ENCODE data around the gene EFHC2.
"Not testable (repeated sequence)": the region's sequence is repeated elsewhere in the genome, so short reads cannot be mapped to it uniquely, and the experiment has no call there.

Gene EFHC2

DNA sequence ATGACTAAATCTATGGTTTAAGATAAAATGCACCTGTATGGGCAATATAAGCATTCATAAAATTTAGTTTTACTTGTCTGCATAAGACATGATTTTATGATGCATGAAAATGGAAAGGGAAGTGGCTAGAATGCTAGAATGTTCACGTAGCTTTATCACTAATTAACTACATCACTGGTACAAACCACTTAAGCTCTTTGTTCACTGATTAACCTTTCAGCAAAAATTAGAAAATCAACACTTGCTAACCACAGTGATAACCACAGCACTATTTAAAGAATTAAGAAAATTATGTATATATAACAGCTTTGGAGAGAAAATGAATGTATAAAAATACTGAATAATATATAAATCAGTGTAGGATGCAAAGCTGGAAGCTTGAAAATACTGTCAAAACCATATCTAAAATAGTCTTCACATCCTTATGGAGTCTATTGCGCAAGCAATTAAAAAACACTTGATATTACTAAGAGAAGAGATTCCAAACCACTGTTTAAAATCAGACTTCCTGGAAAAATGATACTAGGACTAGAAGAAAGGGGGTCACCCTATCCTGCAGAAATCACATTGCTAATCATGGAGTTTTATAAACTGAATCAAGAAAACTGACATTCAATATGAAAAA is 51.9 kb downstream of the EFHC2 start:
- DNase-seq = no peak

DNA sequence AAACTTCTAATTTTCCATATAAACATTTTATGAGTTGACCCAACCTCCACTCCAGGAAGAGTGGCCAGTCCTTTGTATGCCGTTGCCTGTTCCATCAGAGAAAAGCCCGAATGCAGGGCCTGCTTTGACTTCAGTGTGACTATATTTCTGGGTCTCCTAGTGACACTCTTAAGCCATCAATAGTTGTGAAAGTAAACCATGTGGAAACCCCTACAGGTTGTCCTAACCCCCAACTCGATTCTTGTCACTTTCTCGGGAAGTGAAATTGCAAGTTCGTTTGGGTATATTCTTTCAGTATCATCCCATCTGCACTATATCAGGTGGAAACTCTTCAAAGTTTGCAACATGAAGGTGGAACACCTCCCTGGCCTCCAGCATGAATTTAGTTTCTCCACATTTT is 52.8 kb downstream of the EFHC2 start:
- no peak for DNase-seq

DNA sequence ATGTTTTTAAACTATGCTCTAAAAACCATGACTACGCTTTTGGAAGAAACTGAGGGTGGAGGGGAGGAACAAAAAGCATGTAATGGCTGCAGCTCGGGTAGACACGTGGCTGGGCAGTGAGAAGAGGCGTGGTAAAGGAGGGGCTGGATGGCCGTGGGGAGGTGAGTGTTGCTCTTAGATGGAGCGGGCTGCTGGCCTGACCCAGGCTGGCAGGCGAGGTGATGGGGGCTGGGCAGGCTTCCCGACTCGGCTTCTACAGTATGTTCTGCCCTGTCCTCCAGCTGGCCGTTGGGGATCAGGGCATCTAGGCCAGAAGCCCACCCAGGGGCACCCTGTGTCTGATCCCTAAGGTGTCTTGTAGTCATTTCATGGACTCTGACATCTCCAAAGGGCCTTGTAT is 60.7 kb downstream of the EFHC2 start:
- DNase-seq = no peak

DNA sequence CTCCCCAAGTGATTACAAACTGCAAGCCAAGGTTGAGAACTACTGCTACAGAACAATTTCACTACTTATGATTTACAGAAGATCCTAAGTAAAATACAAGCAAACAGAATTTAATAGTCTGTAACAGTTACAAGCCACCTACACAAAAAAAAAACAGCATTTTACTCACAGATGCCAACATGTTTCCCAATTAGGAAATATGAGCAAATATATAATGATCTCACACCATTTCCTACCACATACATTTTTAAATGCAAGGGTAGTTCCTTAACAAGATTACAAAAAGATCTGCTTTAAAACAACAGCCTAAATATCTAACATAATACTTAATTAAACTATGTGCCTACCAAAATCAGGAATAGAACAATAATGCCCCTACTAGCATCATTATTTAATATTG is 63.4 kb downstream of the EFHC2 start:
- DNase-seq = no peak

DNA sequence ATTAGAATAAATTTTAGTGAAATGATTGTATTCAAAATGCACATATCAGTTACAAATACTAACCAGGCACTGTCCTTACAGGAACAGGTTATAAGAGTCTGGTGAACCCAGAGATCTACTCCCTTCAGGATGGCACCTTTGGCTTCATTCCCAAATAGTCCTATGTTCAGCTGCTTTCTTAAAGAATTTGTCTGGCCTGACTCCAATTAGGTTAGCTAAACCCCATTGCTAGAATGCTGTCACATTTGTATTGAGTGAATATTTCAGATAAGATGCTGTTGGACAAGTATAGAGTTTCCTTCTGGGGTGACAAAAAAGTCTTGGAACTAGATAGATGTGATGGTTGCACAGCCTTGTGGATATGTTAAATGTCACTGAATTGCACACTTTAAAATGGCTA is 69.4 kb downstream of the EFHC2 start:
- DNase-seq = no peak

DNA sequence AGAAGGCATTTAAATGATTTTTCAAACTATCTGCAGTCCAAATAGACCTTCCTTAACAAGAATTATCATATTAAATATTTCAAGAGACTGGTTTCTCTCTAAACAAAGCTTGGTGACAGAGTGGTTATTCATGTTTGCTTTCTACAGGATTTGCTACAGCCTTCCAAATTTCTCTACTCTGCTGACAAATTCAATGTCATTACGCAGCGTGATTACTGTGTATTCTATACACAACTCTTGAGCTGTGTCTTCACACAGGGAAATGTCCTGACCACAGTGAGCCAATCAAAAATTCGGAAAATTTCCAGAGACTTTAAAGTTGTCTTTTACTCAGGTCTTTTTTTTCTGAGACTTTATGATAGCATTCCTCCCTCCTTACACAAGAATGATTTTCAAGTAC is 75.6 kb downstream of the EFHC2 start:
- no peak for DNase-seq

DNA sequence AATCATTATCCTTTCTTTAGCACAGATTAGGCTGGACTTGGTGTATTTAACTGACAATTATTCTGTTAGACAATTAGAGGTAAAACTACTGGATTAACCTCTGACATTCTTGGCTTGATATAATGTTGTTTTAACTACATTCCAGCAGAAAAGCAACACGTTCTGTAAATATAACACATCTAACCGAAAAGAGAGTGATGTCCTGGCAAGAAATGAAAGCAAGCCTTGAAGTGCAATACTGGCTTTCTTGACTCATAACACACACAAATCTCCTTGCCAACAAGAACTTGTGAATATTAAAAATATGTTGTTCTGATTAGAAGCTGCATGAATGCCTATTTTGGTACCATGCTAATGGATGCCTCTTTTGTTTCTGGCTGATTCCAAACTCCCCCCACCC is 76.4 kb downstream of the EFHC2 start:
- no peak for DNase-seq

DNA sequence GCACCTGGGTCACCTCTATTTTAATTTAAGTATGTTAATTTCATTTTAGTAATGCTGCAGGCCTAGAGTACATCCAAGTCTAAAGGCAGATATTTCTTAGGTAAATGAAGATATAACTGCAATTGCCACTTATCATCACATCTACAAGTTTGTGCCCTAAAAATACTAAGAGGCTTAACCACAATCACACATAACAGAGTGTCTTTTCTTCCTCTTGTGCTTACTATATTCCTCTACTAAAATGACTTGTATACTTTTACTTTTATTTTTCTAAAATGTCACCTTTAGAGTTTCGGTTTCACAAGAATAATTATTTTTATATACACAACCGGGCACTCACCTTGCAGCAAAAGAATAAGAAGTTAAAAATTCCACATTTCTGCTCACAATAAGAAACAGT is 77.9 kb downstream of the EFHC2 start:
- DNase-seq = no peak

DNA sequence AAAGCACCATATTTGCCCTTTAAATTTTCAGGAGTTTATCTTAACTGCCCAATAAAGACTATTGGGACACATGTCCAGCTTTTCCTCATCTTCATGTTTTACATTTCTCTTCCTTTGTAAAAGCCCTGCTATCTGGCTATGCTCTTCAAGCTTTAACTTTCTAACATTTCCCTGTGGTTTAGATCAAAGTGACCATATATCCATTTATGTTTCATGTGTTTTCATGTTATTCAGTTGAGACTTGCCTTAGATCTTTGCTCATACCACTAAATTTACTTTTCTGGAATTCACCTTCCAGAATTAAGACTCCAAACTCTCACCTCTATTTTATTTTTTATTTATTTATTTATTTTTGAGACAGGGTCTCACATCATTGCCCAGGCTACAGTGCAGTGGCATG is 78.5 kb downstream of the EFHC2 start:
- DNase-seq = no peak

DNA sequence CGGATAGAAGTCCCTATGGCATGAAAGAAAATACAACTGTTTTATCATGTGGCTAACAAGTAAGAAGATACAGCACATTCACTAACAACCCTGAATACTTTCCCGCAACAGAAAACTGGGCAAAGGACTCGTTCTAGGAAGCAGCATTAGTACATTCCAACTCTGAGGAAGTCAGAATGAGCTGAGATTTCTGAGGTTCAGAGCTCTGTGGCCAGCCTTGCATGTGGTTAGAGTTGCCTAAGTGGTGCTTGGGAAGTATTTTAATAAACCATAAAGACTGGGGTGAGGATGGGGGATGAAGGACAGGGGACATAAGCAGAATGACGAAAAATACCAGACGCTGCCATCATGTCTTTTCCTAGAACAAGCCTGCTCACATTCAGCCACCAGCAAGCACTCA is 82.2 kb downstream of the EFHC2 start:
- DNase-seq = no peak

DNA sequence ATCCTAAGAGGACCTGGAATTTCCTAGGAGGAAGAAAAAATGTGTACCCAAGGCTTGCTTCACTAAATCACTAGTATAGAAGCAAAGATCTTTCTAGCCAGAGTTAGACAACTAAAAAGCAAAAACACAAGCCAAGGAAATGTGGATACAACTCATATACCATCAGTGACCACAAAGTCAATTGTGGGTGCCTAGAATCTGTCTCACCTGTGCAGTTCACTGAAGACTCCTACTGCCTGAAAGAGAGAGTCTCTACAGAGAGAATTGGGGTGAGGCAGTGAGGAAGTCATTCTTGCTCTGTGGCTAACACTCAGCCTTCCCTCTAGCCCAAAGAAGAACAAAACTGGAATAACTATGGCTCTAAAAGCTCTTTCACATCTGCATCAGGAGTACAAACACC is 82.9 kb downstream of the EFHC2 start:
- no peak for DNase-seq

DNA sequence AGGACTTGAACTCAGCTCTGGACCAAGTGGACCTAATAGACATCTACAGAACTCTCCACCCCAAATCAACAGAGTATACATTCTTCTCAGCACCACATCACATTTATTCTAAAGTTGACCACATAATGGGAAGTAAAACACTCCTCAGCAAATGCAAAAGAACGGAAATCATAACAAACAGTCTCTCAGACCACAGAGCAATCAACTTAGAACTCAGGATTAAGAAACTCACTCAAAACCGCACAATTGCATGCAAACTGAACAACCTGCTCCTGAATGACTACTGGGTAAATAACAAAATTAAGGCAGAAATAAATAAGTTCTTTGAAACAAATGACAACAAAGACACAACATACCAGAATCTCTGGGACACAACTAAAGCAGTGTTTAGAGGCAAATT is 87.7 kb downstream of the EFHC2 start:
- DNase-seq = not testable (repeated sequence)

DNA sequence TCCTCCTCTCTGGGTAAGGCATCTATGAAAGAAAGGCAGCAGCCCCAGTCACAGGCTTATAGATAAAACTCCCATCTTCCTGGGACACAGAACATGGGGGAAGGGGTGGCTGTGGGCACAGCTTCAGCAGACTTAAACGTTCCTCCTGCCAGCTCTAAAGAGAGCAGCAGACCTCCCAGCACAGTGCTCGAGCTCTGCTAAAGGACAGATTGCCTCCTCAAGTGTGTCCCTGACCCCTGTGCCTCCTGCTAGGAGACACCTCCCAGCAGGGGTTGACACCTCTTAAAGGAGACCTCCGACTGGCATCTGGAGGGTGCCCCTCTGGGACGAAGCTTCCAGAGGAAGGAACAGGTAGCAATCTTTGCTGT is 89.9 kb downstream of the EFHC2 start:
- no peak for DNase-seq

DNA sequence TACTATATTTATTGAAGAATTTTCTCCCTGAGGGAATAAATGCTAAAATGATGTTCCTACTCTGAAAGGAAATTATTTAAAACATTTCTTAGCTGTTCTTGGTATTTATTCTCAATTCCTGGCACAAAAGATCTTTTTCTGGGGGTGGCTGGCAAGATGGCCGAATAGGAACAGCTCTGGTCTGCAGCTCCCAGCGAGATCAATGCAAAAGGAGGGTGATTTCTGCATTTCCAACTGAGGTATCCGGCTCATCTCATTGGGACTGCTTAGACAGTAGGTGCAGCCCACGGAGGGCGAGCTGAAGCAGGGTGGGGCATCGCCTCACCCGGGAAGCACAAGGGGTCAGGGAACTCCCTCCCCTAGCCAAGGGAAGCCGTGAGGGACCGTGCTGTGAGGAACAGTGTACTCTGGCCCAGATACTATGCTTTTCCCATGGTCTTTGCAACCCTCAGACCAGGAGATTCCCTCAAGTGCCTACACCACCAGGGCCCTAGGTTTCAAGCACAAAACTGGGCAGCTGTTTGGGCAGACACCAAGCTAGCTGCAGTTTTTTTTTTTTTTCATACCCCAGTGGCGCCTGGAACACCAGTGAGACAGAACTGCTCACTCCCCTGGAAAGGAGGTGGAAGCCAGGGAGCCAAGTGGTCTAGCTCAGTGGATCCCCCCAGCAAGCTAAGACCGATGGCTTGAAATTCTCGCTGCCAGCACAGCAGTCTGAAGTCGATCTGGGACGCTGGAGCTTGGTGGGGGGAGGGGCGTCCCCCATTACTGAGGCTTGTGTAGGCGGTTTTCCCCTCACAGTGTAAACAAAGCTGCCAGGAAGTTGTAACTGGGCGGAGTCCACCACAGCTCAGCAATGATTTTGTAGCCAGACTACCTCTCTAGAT is 90.5 kb downstream of the EFHC2 start:
- DNase-seq = peak; percentile 24 to 32

DNA sequence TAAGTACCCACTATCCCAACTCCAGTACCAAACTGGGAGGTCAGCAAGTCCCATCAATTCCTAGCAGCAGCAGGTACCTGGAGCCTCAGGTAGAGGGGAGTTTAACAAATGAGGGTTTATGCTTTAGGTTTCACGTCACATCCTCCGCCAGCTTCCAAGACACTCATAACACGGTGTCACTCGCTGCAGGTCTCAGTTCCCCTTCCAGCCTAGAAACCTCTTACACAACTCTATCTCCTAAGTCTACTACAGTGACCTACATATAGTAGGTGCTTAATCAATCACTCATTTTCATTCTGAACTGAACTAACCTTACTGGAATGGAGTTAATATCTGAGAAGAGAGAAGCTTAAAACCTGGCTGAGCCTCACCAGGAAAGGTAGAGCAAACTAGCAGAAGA is 96.0 kb downstream of the EFHC2 start:
- DNase-seq = no peak

DNA sequence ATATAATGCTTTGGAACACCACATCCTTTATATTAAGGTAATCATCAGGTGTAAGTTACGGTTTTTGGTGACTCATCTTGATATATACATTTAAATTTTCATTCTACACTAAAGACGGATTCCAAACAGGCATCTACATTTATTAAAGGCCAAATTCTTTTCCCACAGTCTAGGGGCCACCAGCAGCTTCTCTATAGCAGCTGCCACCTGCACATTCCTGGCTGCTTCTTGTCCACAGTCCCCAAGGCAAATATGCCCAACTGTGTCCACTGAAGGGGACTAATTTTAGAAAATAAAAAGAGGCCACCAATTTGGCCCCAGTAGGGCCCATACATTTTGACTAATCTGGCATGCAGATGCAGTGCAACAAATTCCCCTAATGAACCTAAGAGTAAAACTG is 96.6 kb downstream of the EFHC2 start:
- DNase-seq = no peak

DNA sequence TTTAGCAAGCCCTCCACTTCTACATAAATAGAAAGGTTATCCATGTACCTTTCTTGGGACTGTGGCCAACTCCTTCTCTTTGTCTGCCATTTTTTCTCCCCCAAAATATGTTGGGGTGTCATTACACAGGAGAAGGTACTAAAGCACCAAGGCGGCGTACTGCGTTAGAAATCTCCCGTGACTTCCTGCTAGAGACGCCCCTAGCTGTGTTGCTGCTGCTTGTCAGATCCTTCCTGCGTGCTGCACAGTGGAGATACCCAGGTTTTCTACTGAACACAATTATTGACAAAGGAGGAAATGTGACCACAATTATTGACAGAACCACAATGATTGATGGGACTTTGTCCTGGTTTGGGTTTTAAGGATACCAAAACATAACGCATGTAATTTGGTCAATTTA is 97.7 kb downstream of the EFHC2 start:
- DNase-seq = peak in 1 of 2 donors; percentile 10

DNA sequence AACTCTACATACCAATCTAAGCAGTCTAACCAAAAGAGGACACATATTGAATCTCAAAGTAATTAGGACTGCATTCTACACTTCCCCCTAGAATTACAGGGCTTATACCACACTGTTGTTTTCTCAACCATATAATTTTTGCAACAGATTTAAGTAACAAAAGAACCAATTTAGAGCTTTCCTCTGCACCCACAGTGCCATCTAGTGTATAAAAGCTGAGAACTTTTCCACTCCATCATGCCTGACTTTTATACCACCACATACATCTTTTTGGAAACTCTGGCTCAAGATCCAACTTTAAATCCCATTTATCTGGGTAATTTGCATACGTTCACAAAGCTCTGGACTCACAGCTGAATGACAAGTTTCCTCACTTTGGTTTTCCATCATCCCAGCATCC is 99.5 kb downstream of the EFHC2 start:
- no peak for DNase-seq

DNA sequence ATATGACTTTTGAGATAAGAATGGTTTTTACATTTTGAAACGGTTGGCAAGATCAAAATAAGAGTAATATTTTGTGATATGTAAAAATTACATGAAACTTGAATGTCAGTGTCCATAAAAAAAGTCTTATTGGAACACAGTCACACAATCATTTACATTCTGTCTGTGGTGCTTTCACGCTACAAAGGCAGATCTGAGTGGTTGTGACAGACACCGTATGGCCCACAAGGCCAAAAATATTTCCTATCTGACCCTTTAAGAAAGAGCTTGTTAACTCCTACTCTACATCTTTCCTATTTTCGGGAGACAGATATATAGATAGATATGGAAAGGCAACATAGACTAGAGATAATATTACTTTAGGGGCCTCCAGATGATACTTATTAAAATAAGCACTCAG is 101.9 kb downstream of the EFHC2 start:
- no peak for DNase-seq

DNA sequence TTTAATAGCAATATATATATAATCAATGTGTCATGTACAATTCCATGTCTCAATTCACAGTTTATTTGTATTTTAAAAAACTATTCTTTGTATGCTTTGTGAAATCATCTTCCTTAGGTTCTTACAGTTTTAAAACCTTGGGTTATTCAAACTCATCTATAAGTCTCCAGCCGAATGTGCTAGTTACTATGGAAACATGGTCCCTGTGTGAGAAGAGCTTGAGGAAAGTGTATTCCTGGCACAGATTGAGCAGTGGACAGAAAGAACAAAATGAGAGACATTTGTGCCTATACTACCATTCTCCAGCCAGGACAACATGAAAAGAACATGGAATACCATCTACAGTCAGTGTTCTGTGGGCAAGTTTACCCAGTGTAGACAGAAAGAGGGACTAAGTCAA is 103.4 kb downstream of the EFHC2 start:
- DNase-seq = no peak

DNA sequence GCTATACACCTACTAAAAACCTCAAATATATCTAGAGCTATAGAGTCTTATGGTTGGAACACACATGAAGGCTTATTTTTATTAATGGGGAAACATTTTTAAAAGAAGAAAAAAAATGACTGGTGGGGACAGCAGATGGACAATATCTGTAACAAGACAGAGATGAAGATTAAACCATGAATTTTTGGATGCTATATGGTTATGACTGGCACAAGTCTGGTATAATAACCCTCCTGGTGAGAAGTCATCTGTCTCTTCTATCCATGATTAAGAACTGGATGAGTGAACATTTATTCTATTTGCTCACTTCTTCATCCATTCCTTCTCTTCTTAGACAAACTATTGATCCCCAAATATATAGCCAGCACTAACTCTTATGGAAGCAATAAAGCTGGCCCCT is 104.4 kb downstream of the EFHC2 start:
- no peak for DNase-seq

DNA sequence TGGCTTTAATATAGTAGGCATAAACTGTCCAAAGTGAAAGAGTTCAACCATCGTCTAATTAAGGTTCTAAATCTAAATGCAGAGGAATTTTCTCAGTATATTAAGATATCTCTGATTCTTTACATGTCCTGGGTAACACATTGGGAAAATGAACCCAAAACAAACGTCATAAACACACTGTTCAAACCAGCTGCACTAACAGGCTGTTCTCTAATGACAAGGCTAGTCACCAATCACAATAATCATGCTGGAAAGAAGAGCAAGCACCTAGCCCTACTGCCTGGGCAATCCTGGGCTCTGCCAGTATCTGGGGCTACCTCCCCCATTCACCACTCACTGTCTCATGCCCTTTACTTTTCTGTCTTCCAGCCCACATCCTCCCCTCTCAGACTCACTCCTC is 107.9 kb downstream of the EFHC2 start:
- no peak for DNase-seq

DNA sequence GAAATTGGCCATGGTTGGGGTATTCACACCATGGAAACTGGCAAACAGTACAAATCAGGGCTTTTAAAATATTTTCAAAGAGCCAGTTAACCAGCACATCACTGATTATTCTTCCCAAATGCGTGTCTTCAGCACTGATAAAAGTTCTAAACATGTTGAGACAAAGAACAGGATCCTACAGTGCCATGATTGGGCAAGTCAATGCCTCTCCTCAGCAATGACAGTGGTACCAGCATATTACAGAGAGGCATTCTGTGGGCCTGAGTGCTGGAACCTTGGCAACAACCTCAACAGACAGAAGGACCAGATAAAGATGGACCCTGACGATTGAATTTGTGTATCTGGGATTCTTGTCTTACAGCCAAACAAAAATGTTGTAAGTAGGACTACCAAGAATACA is 108.9 kb downstream of the EFHC2 start:
- DNase-seq = no peak

DNA sequence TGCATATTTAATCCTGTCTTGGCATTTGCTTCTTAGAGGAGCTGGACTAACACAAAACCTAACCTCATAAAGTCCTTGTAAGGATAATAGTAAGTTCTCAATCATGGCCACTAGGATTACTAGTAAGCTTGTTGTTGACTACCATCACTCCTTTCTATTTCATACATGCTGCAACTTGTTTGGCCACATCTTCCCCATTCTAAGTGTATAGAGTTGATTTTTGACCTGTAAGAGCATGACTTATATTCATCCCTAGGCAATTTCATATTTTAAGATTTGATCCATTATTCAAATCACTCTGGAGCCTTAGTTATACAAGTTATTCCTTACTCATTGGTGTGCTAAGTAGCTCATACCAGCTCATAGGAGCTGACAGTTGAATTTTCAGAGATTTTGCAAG is 109.4 kb downstream of the EFHC2 start:
- DNase-seq = no peak

DNA sequence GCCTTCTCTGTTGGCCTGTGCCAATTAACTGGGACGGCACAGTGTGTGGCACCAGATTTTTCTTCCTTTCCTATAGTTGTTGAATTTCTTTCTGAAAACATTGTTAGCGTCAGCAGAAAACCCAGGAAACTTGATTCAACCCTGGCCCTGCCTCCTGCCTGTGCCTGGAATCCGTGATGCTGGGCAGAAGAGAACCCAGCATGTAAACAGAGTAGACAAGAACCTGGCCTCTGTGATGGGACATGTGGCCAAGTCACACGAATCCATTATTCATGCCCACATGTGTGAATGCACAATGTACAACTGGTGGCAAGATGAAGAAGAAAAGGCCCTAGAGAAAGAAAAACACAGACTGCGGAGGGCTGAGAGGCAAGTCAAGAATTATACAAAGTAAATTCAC is 111.4 kb downstream of the EFHC2 start:
- no peak for DNase-seq
